Endothelial cell (in vitro differentiated cells): ENCODE measurements around the gene CCDC88B. TPM values are rescaled to one million over a fixed set of nuclear protein-coding genes. Genes with fewer than 3 reads are reported as not detected.

Source experiments
- DNase-seq: peaks from one replicate; pipeline ENCODE4 v3.0.0; 2021; ENCODE audit warnings: low spot score
- H3K27ac Mint-ChIP-seq: one replicate; pipeline ENCODE4 v1.8.0; 2021; ENCODE audit warnings: mixed read lengths, inconsistent platforms; ENCODE audit not compliant: unreplicated experiment
- H3K27me3 Mint-ChIP-seq: one replicate; pipeline ENCODE4 v1.8.0; 2021; ENCODE audit warnings: mild to moderate bottlenecking, moderate library complexity, mixed read lengths, inconsistent platforms; ENCODE audit not compliant: unreplicated experiment
- H3K36me3 Mint-ChIP-seq: one replicate; pipeline ENCODE4 v1.8.0; 2021; ENCODE audit warnings: mild to moderate bottlenecking, low read depth, mixed read lengths, inconsistent platforms; ENCODE audit not compliant: unreplicated experiment
- H3K4me1 Mint-ChIP-seq: one replicate; pipeline ENCODE4 v1.8.0; 2021; ENCODE audit warnings: mild to moderate bottlenecking, mixed read lengths, inconsistent platforms; ENCODE audit not compliant: unreplicated experiment
- H3K4me3 Mint-ChIP-seq: one replicate; pipeline ENCODE4 v1.8.0; 2021; ENCODE audit warnings: mild to moderate bottlenecking, mixed read lengths, inconsistent platforms; ENCODE audit not compliant: unreplicated experiment
- H3K9me3 Mint-ChIP-seq: one replicate; pipeline ENCODE4 v1.8.0; 2021; ENCODE audit warnings: mixed read lengths, inconsistent platforms; ENCODE audit not compliant: unreplicated experiment
- total RNA-seq: library from RNA; stranded (reverse); fragmentation: NEBNext Ultra II Directional; extraction: Animal tissue kit (Norgen Biotek cat#: 25700); gene quantifications from one replicate; pipeline ENCODE4 v1.2.1, GENCODE V29; 2021; ENCODE audit not compliant: unreplicated experiment
- TF ChIP-seq, protein P1 (sequence below): fragments of 200-600 bp; sonication (generic); IDR thresholded peaks from one replicate; pipeline ENCODE4 v1.5.0; 2021; ENCODE audit warnings: antibody characterized with exemption; ENCODE audit not compliant: unreplicated experiment

Gene CCDC88B
- total RNA-seq, 1 donor from 2014 or later: 8.3 TPM

DNA sequence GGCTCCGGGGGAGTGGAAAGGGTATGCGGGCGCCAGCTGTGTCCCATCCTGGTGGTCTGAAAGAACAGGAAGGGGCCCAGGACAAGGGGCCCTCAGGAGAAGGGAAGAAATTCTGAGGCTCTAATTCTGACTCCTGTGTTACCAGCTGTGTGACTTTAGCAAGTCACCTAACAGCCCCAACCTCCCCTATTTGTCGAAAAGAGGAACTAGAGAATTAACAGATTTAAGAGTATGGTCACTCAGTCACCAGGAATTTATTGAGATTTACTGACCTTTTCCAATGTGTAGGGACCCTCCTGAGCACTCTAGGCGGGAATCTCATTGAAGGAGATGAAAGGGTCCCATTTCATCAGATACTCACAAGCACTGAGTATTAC is 33.6 kb downstream of the CCDC88B start:
- H3K9me3 Mint-ChIP-seq: no peaks in the 10 kb centered on the region
- H3K27ac Mint-ChIP-seq: no peak overlapping the region
- H3K27me3 Mint-ChIP-seq: peaks cover 1% of the 10 kb centered on the region
- H3K4me1 Mint-ChIP-seq: peaks cover 2% of the 10 kb centered on the region
- no peak for DNase-seq
- H3K4me3 Mint-ChIP-seq: no peak overlapping the region
- TF ChIP-seq, protein P1, sequence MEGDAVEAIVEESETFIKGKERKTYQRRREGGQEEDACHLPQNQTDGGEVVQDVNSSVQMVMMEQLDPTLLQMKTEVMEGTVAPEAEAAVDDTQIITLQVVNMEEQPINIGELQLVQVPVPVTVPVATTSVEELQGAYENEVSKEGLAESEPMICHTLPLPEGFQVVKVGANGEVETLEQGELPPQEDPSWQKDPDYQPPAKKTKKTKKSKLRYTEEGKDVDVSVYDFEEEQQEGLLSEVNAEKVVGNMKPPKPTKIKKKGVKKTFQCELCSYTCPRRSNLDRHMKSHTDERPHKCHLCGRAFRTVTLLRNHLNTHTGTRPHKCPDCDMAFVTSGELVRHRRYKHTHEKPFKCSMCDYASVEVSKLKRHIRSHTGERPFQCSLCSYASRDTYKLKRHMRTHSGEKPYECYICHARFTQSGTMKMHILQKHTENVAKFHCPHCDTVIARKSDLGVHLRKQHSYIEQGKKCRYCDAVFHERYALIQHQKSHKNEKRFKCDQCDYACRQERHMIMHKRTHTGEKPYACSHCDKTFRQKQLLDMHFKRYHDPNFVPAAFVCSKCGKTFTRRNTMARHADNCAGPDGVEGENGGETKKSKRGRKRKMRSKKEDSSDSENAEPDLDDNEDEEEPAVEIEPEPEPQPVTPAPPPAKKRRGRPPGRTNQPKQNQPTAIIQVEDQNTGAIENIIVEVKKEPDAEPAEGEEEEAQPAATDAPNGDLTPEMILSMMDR: no peak
- H3K36me3 Mint-ChIP-seq: peaks cover 8% of the 10 kb centered on the region

DNA sequence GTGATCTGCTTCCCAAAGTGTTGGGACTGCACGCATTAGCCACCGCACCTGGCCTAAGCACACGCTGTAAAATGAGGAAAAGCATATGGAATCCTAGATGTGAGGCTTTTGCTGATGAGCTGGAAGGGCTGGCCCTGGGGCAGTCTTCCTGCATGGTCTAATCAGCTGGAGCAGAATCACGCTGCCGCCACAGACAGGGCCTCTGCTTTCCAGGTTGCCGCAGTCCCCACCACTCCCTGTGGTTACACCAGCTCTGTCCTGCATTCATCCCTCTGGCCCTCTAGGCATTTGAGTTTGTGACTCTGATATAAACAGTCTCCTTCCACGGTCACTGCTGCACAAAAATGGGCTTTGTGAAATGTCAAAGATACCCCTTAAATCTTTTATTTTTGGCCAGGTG is 36.1 kb downstream of the CCDC88B start:
- Mint-ChIP-seq H3K4me1 (peaks cover 2% of the 10 kb centered on the region), H3K9me3 (no peaks in the 10 kb centered on the region), H3K4me3 (no peak overlapping the region), H3K27me3 (no peaks in the 10 kb centered on the region), H3K36me3 (no peaks in the 10 kb centered on the region), H3K27ac (no peak overlapping the region)
- DNase-seq: no peak
- TF ChIP-seq, protein P1: no peak

DNA sequence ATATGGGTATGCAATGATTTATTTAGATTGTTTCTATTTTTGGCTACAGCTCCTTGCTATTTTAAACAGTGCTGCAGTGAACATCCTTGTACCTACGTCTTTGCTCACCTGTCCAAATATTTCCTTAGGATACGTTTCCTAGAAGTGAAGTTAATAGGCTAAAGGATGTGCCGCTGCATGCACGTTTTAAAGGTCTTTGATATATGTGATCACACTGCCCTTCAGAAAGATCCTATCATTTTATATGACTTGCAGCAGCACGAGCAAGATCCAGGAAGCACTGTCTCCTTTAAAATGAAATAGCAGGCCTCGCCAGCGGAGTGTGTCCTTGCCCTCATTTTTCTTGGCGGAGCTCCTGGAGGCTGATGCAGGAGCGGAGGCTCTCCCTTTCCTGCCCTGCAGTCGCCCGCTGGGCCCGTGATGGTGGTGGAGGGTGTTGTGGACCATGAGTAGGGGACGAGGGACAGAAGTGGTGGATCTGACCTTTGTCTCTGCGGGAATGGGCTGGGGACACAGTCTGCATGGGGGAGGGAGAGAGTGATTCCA is 38.4 kb downstream of the CCDC88B start:
- no peak overlapping the region for H3K27ac Mint-ChIP-seq
- DNase-seq: no peak
- peaks cover 2% of the 10 kb centered on the region for H3K27me3 Mint-ChIP-seq
- no peaks in the 10 kb centered on the region for H3K36me3 Mint-ChIP-seq
- no peaks in the 10 kb centered on the region for H3K9me3 Mint-ChIP-seq
- H3K4me3 Mint-ChIP-seq: no peak overlapping the region
- TF ChIP-seq, protein P1: no peak
- H3K4me1 Mint-ChIP-seq: peaks cover 2% of the 10 kb centered on the region

DNA sequence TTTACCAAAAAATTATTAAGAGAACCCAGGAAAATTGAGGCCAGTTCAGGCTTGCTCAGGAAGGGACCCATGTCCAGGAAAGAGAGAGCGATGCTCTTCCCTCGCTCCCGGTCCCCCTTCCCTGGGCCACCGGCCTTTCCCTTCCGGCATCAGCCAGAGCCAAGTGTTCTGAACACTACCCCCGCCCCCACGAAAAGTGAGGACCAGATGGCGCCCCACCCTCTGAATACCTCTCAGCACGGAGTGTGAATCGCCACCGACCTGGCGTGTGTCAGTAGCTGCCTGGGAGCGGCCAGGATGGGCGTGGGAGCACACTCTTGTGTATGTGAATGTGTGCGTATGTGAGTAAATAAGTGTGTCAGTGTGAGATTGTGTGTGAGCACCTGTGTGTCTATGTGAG is 39.2 kb downstream of the CCDC88B start:
- H3K36me3 Mint-ChIP-seq: no peaks in the 10 kb centered on the region
- H3K27me3 Mint-ChIP-seq: peaks cover 2% of the 10 kb centered on the region
- no peak overlapping the region for H3K4me3 Mint-ChIP-seq
- H3K4me1 Mint-ChIP-seq: no peaks in the 10 kb centered on the region
- TF ChIP-seq, protein P1: no peak
- no peaks in the 10 kb centered on the region for H3K9me3 Mint-ChIP-seq
- DNase-seq: no peak
- H3K27ac Mint-ChIP-seq: no peak overlapping the region

DNA sequence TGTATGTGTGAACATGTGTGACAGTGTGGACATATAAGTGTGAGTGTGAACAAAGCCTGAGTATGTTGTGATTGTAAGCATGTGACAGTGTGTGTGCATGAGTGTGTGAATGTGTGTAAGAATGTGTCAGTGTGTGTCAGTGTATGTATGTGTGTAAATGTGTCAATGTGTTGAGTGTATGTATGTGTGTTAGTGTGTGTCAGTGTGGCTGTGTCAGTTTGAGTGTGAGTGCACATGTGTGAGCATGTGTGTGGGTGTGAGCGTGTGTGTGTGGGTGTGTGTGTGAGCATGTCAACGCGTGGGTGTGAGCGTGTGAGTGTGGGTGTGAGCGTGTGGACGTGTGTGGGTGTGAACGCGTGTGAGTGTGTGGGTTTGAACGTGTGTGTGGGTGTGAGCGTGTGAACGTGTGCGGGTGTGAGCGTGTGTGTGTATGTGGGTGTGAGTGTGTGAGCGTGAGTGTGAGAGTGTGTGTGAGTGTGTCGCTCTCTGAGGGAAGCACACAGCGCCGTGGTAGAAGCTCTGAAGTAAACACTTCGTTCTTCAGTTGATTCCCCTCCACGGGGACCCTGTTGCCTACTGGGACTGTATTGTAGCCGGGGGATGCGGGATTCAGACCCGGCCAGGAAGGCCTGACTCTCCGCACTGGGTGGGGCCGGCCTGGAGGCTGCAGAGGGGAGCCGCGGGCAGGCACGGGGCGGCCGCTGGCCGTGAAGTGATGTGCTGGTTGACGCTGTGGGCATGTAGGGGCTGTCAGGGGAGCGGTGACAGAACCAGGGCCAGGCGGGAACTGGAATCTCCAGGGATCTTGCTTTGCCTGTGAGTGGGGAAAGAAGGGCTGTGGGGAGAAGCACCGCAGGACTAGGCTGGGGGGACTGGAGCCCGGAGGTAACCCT is 40.1 kb downstream of the CCDC88B start:
- Mint-ChIP-seq H3K27ac (no peak overlapping the region), H3K4me3 (no peak overlapping the region)
- TF ChIP-seq, protein P1: no peak

More for the DNA sequence above, 40.1 kb downstream of the CCDC88B start:
- peaks cover 3% of the 10 kb centered on the region for H3K4me1 Mint-ChIP-seq
- H3K36me3 Mint-ChIP-seq: no peaks in the 10 kb centered on the region
- H3K9me3 Mint-ChIP-seq: no peaks in the 10 kb centered on the region
- DNase-seq: no peak
- H3K27me3 Mint-ChIP-seq: peaks cover 2% of the 10 kb centered on the region
